Astrocyte (in vitro differentiated cells and primary cell): ENCODE results near the gene ZNF497. TPM values are rescaled to one million over a fixed set of nuclear protein-coding genes. Genes with fewer than 3 reads are reported as not detected.

Experiments used
- DNase-seq: peaks from one replicate; pipeline ENCODE4 v3.0.0-alpha.2; 2010; ENCODE audit warnings: low read depth
- FAIRE-seq: peaks from 2 replicates; lab custom pipeline; 2011; peaks lifted over from hg19 to GRCh38; lab: Jason Lieb, UNC
- H2AFZ ChIP-seq: 2 replicates; pipeline ENCODE4 v1.6.0; 2012; ENCODE audit warnings: low read depth, low read length, inconsistent platforms
- H3K27ac ChIP-seq: 2 replicates; pipeline ENCODE4 v1.5.1; 2011; ENCODE audit warnings: low read depth, low read length, inconsistent platforms
- H3K27me3 ChIP-seq: 2 replicates; pipeline ENCODE4 v1.6.0; 2011; ENCODE audit warnings: low read length, inconsistent platforms; ENCODE audit not compliant: insufficient read depth
- H3K36me3 ChIP-seq: 2 replicates; pipeline ENCODE4 v1.5.1; 2011; ENCODE audit warnings: low read length, inconsistent platforms; ENCODE audit not compliant: insufficient read depth
- H3K4me1 ChIP-seq: 2 replicates; pipeline ENCODE4 v1.5.1; 2011; ENCODE audit warnings: low read length, inconsistent platforms; ENCODE audit not compliant: insufficient read depth
- H3K4me2 ChIP-seq: 2 replicates; pipeline ENCODE4 v1.6.0; 2012; ENCODE audit warnings: low read length, inconsistent platforms
- H3K4me3 ChIP-seq: 2 replicates; pipeline ENCODE4 v1.5.1; 2011; ENCODE audit warnings: low read depth, mild to moderate bottlenecking, low read length, inconsistent platforms; ENCODE audit not compliant: insufficient read depth
- H3K79me2 ChIP-seq: 2 replicates; pipeline ENCODE4 v1.6.0; 2012; ENCODE audit warnings: mild to moderate bottlenecking, low read length, inconsistent platforms; ENCODE audit not compliant: insufficient read depth
- H3K9ac ChIP-seq: 2 replicates; pipeline ENCODE4 v1.6.0; 2012; ENCODE audit warnings: mild to moderate bottlenecking, low read length, inconsistent platforms
- H3K9me3 ChIP-seq: 2 replicates; pipeline ENCODE4 v1.5.1; 2012; ENCODE audit warnings: low read depth, mild to moderate bottlenecking, low read length, inconsistent platforms; ENCODE audit not compliant: insufficient read depth
- H4K20me1 ChIP-seq: 2 replicates; pipeline ENCODE4 v1.6.0; 2012; ENCODE audit warnings: low read length, inconsistent platforms; ENCODE audit not compliant: insufficient read depth
- H3K27ac Mint-ChIP-seq: one replicate; pipeline ENCODE4 v1.8.0; 2021; ENCODE audit warnings: mild to moderate bottlenecking, mixed read lengths; ENCODE audit not compliant: unreplicated experiment
- H3K27me3 Mint-ChIP-seq: one replicate; pipeline ENCODE4 v1.8.0; 2021; ENCODE audit warnings: low read depth, mixed read lengths; ENCODE audit not compliant: unreplicated experiment
- H3K36me3 Mint-ChIP-seq: one replicate; pipeline ENCODE4 v1.8.0; 2021; ENCODE audit warnings: low read depth, mixed read lengths; ENCODE audit not compliant: unreplicated experiment
- H3K4me1 Mint-ChIP-seq: one replicate; pipeline ENCODE4 v1.8.0; 2021; ENCODE audit warnings: low read depth, mixed read lengths; ENCODE audit not compliant: unreplicated experiment
- H3K4me3 Mint-ChIP-seq: one replicate; pipeline ENCODE4 v1.8.0; 2021; ENCODE audit warnings: mild to moderate bottlenecking, moderate library complexity, mixed read lengths; ENCODE audit not compliant: unreplicated experiment
- H3K9me3 Mint-ChIP-seq: one replicate; pipeline ENCODE4 v1.8.0; 2021; ENCODE audit warnings: mild to moderate bottlenecking, mixed read lengths; ENCODE audit not compliant: unreplicated experiment
- CTCF ChIP-seq: IDR thresholded peaks from 2 replicates; pipeline ENCODE4 v1.5.1; 2011; ENCODE audit warnings: low read depth, mild to moderate bottlenecking, inconsistent platforms, low read length, moderate library complexity; ENCODE audit not compliant: insufficient read depth
- EZH2 ChIP-seq: IDR thresholded peaks from 2 replicates; pipeline ENCODE4 v1.6.1; 2012; ENCODE audit warnings: mild to moderate bottlenecking, low read length, inconsistent platforms; ENCODE audit not compliant: insufficient read depth
- total RNA-seq: library from RNA; stranded (reverse); gene quantifications from 2 replicates; pipeline ENCODE4 v1.2.1, GENCODE V29; 2021

Gene ZNF497
- total RNA-seq, 1 donor from 2014 or later, result 0.43 TPM

GRCh38 chr19:58338825-58339558, 23.6 kb downstream of the ZNF497 start:
- Mint-ChIP-seq H3K9me3 (peaks cover 8% of the 10 kb centered on the region), H3K27ac (no peak overlapping the region), H3K4me1 (no peaks in the 10 kb centered on the region), H3K4me3 (no peak overlapping the region), H3K27me3 (no peaks in the 10 kb centered on the region), H3K36me3 (peaks cover 50% of the 10 kb centered on the region)
- H3K9me3 ChIP-seq, result peaks cover 20% of the 10 kb centered on the region
- no peaks in the 10 kb centered on the region for H3K79me2 ChIP-seq
- H3K4me1 ChIP-seq, result no peaks in the 10 kb centered on the region
- no peak overlapping the region for H2AFZ ChIP-seq
- no peak overlapping the region for H3K4me3 ChIP-seq
- H3K27ac ChIP-seq, result no peak overlapping the region
- H3K36me3 ChIP-seq, result no peaks in the 10 kb centered on the region
- H3K9ac ChIP-seq, result no peak overlapping the region
- H3K4me2 ChIP-seq, result no peak overlapping the region
- DNase-seq (no peak), FAIRE-seq (no peak)
- H3K27me3 ChIP-seq, result no peaks in the 10 kb centered on the region
- no peaks in the 10 kb centered on the region for H4K20me1 ChIP-seq
- TF ChIP-seq EZH2 (no peak), CTCF (no peak)

GRCh38 chr19:58338336-58338735, 24.2 kb downstream of the ZNF497 start:
- H2AFZ ChIP-seq, result no peak overlapping the region
- peaks cover 46% of the 10 kb centered on the region for H3K36me3 Mint-ChIP-seq
- peaks cover 8% of the 10 kb centered on the region for H3K9me3 Mint-ChIP-seq
- FAIRE-seq (no peak), DNase-seq (no peak)
- H3K27ac ChIP-seq, result no peak overlapping the region
- no peaks in the 10 kb centered on the region for H3K4me1 ChIP-seq
- no peaks in the 10 kb centered on the region for H3K4me1 Mint-ChIP-seq
- no peaks in the 10 kb centered on the region for H4K20me1 ChIP-seq
- H3K27me3 Mint-ChIP-seq, result no peaks in the 10 kb centered on the region
- no peaks in the 10 kb centered on the region for H3K79me2 ChIP-seq
- H3K4me3 ChIP-seq, result no peak overlapping the region
- no peaks in the 10 kb centered on the region for H3K36me3 ChIP-seq
- H3K9ac ChIP-seq, result no peak overlapping the region
- no peaks in the 10 kb centered on the region for H3K27me3 ChIP-seq
- no peak overlapping the region for H3K4me2 ChIP-seq
- peaks cover 20% of the 10 kb centered on the region for H3K9me3 ChIP-seq
- H3K4me3 Mint-ChIP-seq, result no peak overlapping the region
- no peak for TF ChIP-seq CTCF
- no peak for TF ChIP-seq EZH2
- H3K27ac Mint-ChIP-seq, result no peak overlapping the region

GRCh38 chr19:58336820-58337219, 25.7 kb downstream of the ZNF497 start:
- peaks cover 8% of the 10 kb centered on the region for H3K9me3 Mint-ChIP-seq
- H3K27ac Mint-ChIP-seq, result no peak overlapping the region
- Histone ChIP-seq H3K27ac (no peak overlapping the region), H3K4me2 (no peak overlapping the region), H3K36me3 (no peaks in the 10 kb centered on the region), H4K20me1 (no peaks in the 10 kb centered on the region), H3K9ac (no peak overlapping the region), H3K4me3 (no peak overlapping the region), H3K79me2 (no peaks in the 10 kb centered on the region), H3K4me1 (no peaks in the 10 kb centered on the region), H3K9me3 (peaks cover 20% of the 10 kb centered on the region), H3K27me3 (no peaks in the 10 kb centered on the region), H2AFZ (no peak overlapping the region)
- H3K4me3 Mint-ChIP-seq, result no peak overlapping the region
- H3K36me3 Mint-ChIP-seq, result peaks cover 44% of the 10 kb centered on the region
- H3K4me1 Mint-ChIP-seq, result no peaks in the 10 kb centered on the region
- TF ChIP-seq CTCF, result no peak
- no peak for TF ChIP-seq EZH2
- no peak for FAIRE-seq
- DNase-seq, result no peak
- no peaks in the 10 kb centered on the region for H3K27me3 Mint-ChIP-seq
